ENCODE data around the gene QPRT.
"Not testable (repeated sequence)": the region's sequence is repeated elsewhere in the genome, so short reads cannot be mapped to it uniquely, and the experiment has no call there.

QPRT gene

DNA sequence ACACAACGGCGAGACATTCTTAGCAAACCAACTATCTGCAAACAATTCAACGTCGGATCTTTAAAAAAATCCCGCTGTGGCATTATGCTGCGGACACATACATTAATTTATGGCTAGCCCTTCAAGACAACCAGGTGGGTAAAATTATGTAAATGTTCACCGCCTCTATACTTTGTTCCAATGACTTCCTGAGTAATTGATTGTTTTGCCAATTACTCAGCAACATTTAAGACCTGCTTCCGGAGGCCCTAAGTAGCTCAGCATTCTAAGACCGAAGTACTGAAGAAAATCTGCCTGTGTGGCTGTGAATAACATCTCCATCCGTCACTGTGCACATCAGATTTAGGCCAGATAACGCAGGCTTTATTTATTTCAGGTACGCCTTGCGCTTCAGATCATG, 23.3 kb downstream of the QPRT start:
- ATAC-seq (ENCODE audit: low read depth): no peak

DNA sequence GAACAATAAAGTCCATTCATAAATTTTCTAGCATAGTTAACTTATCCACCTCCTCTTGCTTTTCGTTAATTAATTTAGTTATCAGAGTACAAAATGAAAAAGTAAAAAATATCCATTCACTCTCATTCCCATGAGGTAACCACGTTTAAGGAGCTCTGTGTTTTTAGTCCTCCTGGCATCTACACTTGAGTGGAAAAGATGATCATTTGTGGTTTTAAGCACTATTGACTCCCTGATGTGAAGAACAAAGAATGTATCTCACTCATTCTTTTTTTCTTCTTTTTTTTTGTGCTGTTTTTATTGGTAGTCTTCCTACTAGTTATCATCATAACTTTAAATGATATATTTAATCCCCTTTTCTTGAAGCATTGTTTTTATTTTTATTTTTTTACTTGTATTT, 26.1 kb downstream of the QPRT start:
- Histone ChIP-seq H3K27me3 (ENCODE audit: insufficient read depth, poor library complexity, severe bottlenecking) (no peaks in the 10 kb centered on the region), H3K36me3 (ENCODE audit: low read depth) (no peaks in the 10 kb centered on the region), H3K4me1 (ENCODE audit: insufficient read depth, poor library complexity, severe bottlenecking) (peaks cover 5% of the 10 kb centered on the region), H3K27ac (ENCODE audit: poor library complexity, severe bottlenecking) (no peak overlapping the region), H3K4me3 (ENCODE audit: severe bottlenecking) (no peak overlapping the region), H3K9me3 (ENCODE audit: severe bottlenecking) (no peaks in the 10 kb centered on the region)
- no peak for DNase-seq (ENCODE audit: low spot score)
- TF ChIP-seq, protein P1, sequence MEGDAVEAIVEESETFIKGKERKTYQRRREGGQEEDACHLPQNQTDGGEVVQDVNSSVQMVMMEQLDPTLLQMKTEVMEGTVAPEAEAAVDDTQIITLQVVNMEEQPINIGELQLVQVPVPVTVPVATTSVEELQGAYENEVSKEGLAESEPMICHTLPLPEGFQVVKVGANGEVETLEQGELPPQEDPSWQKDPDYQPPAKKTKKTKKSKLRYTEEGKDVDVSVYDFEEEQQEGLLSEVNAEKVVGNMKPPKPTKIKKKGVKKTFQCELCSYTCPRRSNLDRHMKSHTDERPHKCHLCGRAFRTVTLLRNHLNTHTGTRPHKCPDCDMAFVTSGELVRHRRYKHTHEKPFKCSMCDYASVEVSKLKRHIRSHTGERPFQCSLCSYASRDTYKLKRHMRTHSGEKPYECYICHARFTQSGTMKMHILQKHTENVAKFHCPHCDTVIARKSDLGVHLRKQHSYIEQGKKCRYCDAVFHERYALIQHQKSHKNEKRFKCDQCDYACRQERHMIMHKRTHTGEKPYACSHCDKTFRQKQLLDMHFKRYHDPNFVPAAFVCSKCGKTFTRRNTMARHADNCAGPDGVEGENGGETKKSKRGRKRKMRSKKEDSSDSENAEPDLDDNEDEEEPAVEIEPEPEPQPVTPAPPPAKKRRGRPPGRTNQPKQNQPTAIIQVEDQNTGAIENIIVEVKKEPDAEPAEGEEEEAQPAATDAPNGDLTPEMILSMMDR (IDR thresholded peaks at IDR 0.05; ENCODE audit: poor library complexity, severe bottlenecking): no peak
- ATAC-seq (ENCODE audit: low read depth): no peak

More for the DNA sequence above, 23.3 kb downstream of the QPRT start:
- DNase-seq (ENCODE audit: low spot score): no peak
- H3K27me3 ChIP-seq (ENCODE audit: insufficient read depth, poor library complexity, severe bottlenecking): no peaks in the 10 kb centered on the region
- TF ChIP-seq, protein P1 (IDR thresholded peaks at IDR 0.05; ENCODE audit: poor library complexity, severe bottlenecking): no peak
- H3K27ac ChIP-seq (ENCODE audit: poor library complexity, severe bottlenecking): no peak overlapping the region
- H3K4me1 ChIP-seq (ENCODE audit: insufficient read depth, poor library complexity, severe bottlenecking): no peaks in the 10 kb centered on the region
- no peaks in the 10 kb centered on the region for H3K36me3 ChIP-seq (ENCODE audit: low read depth)
- no peak overlapping the region for H3K4me3 ChIP-seq (ENCODE audit: severe bottlenecking)
- no peaks in the 10 kb centered on the region for H3K9me3 ChIP-seq (ENCODE audit: severe bottlenecking)

DNA sequence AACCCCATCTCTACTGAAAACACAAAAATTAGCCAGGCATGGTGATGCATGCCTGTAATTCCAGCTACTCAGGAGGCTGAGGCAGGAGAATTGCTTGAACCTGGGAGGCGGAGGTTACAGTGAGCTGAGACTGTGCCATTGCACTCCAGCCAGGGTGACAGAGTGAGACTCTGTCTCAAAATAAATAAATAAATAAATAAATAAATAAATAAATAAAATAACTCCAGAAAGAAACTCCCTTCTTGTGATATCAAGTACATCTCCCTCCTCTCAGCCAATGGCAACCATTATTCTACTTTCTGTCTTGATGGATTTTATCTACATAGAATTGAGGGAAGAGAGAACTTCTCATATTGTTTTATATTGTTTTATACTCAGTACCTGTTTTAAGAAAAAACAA, 28.2 kb downstream of the QPRT start:
- not testable (repeated sequence) for DNase-seq (ENCODE audit: low spot score); H3K27ac ChIP-seq (ENCODE audit: poor library complexity, severe bottlenecking); H3K36me3 ChIP-seq (ENCODE audit: low read depth); ATAC-seq (ENCODE audit: low read depth); H3K27me3 ChIP-seq (ENCODE audit: insufficient read depth, poor library complexity, severe bottlenecking); H3K4me1 ChIP-seq (ENCODE audit: insufficient read depth, poor library complexity, severe bottlenecking); H3K9me3 ChIP-seq (ENCODE audit: severe bottlenecking); H3K4me3 ChIP-seq (ENCODE audit: severe bottlenecking)

DNA sequence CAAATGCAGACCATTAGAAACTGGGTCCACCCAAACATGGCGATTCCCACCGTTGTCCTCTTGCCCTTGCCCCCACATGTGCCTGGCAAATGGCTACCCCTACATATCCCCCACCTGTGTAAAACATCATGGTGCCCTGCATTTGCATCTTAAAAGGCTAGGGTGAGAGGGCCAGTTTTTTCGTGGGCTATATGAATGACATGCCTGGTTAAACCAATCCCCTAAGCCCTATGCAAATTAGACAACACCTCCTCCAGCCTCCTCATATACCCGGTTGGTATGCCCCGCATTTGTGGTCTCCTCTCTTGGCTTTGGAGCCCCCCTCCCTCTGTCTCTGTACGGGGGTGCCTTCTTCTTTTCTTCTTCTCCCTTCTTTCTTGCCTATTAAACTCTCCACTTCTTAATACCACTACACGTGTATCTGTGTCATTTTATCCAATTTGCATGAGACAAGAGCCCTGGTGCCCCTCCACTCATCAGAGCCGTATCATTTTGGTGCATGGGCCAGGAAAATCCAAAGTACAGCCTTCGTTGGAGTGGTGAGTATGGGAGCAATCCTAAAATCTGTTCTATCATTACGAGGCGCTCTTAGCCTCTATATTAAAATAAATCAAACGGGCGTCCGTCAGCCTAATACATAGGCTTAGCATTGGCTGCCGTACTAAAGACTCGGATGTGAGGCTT, 30.1 kb downstream of the QPRT start:
- TF ChIP-seq, protein P1 (IDR thresholded peaks at IDR 0.05; ENCODE audit: poor library complexity, severe bottlenecking): no peak
- Histone ChIP-seq H3K4me3 (ENCODE audit: severe bottlenecking) (no peak overlapping the region), H3K9me3 (ENCODE audit: severe bottlenecking) (no peaks in the 10 kb centered on the region), H3K27me3 (ENCODE audit: insufficient read depth, poor library complexity, severe bottlenecking) (no peaks in the 10 kb centered on the region), H3K4me1 (ENCODE audit: insufficient read depth, poor library complexity, severe bottlenecking) (peaks cover 7% of the 10 kb centered on the region), H3K36me3 (ENCODE audit: low read depth) (no peaks in the 10 kb centered on the region), H3K27ac (ENCODE audit: poor library complexity, severe bottlenecking) (no peak overlapping the region)
- no peak for ATAC-seq (ENCODE audit: low read depth)
- DNase-seq (ENCODE audit: low spot score): no peak

DNA sequence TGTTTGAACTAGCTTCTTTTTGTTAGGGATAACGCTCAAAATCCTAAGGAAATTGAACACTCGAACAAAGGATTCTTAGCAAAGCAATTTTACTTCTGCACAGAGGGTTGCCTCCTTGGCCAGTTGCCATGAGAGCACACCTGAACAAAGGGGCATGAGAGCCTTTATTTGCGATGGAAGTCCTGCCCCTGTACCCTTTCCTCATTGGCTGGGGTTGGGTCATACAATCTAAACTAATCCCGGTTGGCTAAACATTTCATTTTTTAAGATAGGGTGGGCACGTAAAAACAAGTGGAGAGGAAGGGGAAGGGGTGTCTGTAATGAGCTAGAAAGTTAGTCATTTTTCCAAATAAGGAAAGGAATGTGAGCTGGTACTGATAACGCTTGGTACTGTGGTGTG, 30.7 kb downstream of the QPRT start:
- not testable (repeated sequence) for H3K36me3 ChIP-seq (ENCODE audit: low read depth); H3K9me3 ChIP-seq (ENCODE audit: severe bottlenecking); H3K27me3 ChIP-seq (ENCODE audit: insufficient read depth, poor library complexity, severe bottlenecking); H3K27ac ChIP-seq (ENCODE audit: poor library complexity, severe bottlenecking); H3K4me1 ChIP-seq (ENCODE audit: insufficient read depth, poor library complexity, severe bottlenecking); ATAC-seq (ENCODE audit: low read depth); H3K4me3 ChIP-seq (ENCODE audit: severe bottlenecking); DNase-seq (ENCODE audit: low spot score)

Measured in RWPE2 (cell line).